K562 (cell line): ENCODE results near the gene RPS19BP1. TPM values are rescaled to one million over a fixed set of nuclear protein-coding genes. Genes with fewer than 3 reads are reported as not detected.

Experiments
- CTBP1 ChIP-seq: fragments of 450-650 bp; IDR thresholded peaks from 2 replicates; pipeline ENCODE4 v1.6.1; 2016; ENCODE audit warnings: borderline replicate concordance
- DNMT1 ChIP-seq: fragments of 450-650 bp; IDR thresholded peaks from 2 replicates; pipeline ENCODE4 v1.6.1; 2016; ENCODE audit warnings: antibody characterized with exemption, mild to moderate bottlenecking
- ELF1 ChIP-seq: fragments of 200-800 bp; sonication (Bioruptor generic); IDR thresholded peaks from 2 replicates; pipeline ENCODE4 v1.6.1; 2016; ENCODE audit warnings: missing genetic modification characterization, missing compliant biosample characterization
- HBP1 ChIP-seq: fragments of 450-650 bp; formaldehyde crosslinking; IDR thresholded peaks from 2 replicates; pipeline ENCODE4 v1.4.0; 2022; ENCODE audit warnings: missing genetic modification characterization
- HNRNPUL1 ChIP-seq: fragments of 200-400 bp; formaldehyde crosslinking; IDR thresholded peaks from 2 replicates; pipeline ENCODE4 v1.6.1; 2017; ENCODE audit warnings: low read length
- ILF3 ChIP-seq: fragments of 450-650 bp; IDR thresholded peaks from 2 replicates; pipeline ENCODE4 v1.6.1; 2018; ENCODE audit warnings: antibody characterized with exemption, mild to moderate bottlenecking, moderate library complexity, borderline replicate concordance
- MBD2 ChIP-seq: sonication (generic); IDR thresholded peaks from 2 replicates; pipeline ENCODE4 v1.6.1; 2016; ENCODE audit warnings: low read depth, borderline replicate concordance
- MCM3 ChIP-seq: fragments of 450-650 bp; IDR thresholded peaks from 2 replicates; pipeline ENCODE4 v1.6.1; 2016
- MYC ChIP-seq, 2 experiments: fragments of 250-450 bp in 1 of 2; sonication (Bioruptor Pico) in 1 of 2; IDR thresholded peaks; 2 replicates each; pipeline versions ENCODE4 v1.5.1 to v1.6.1; 2012 to 2021; ENCODE audit warnings: low read depth in 2 of 2, borderline replicate concordance in 1 of 2, improper control_type of control experiment in 1 of 2, low read length in 1 of 2, mild to moderate bottlenecking in 1 of 2, moderate library complexity in 1 of 2
- NBN ChIP-seq: fragments of 450-650 bp; IDR thresholded peaks from 2 replicates; pipeline ENCODE4 v1.6.1; 2016; ENCODE audit warnings: low read depth, mild to moderate bottlenecking
- NR0B1 ChIP-seq: fragments of 450-650 bp; IDR thresholded peaks from one replicate; pipeline ENCODE4 v1.6.1; 2018; ENCODE audit warnings: mild to moderate bottlenecking, moderate library complexity; ENCODE audit not compliant: partially characterized antibody
- PURB ChIP-seq: sonication (generic); formaldehyde crosslinking; IDR thresholded peaks from 2 replicates; pipeline ENCODE4 v1.9.0; 2021; ENCODE audit warnings: low read depth, mild to moderate bottlenecking, missing genetic modification reagents
- SAFB ChIP-seq: fragments of 200-400 bp; formaldehyde crosslinking; IDR thresholded peaks from 2 replicates; pipeline ENCODE4 v1.6.1; 2017; ENCODE audit warnings: low read depth, low read length, borderline replicate concordance
- SIN3A ChIP-seq, 2 experiments: fragments of 150-350 bp in 1 of 2; IDR thresholded peaks; 2 replicates each; pipeline ENCODE4 v1.6.1; 2011 to 2016; ENCODE audit warnings: borderline replicate concordance in 2 of 2, low read depth in 2 of 2, low read length in 2 of 2, mild to moderate bottlenecking in 2 of 2, moderate library complexity in 2 of 2; ENCODE audit not compliant: control insufficient read depth in 1 of 2
- SP2 ChIP-seq: IDR thresholded peaks from 2 replicates; pipeline ENCODE4 v1.6.1; 2011; ENCODE audit warnings: mild to moderate bottlenecking, low read depth, low read length, moderate library complexity; ENCODE audit not compliant: poor library complexity, severe bottlenecking; ENCODE audit errors: extremely low read depth
- TAL1 ChIP-seq: fragments of 450-650 bp; IDR thresholded peaks from 2 replicates; pipeline ENCODE4 v1.6.1; 2016; ENCODE audit warnings: mild to moderate bottlenecking
- TBL1XR1 ChIP-seq, 2 experiments: IDR thresholded peaks; 2 replicates each; pipeline ENCODE4 v1.6.1; 2012; ENCODE audit warnings: improper control_type of control experiment in 2 of 2, low read length in 2 of 2, mild to moderate bottlenecking in 1 of 2
- ZC3H8 ChIP-seq: fragments of 450-650 bp; IDR thresholded peaks from 2 replicates; pipeline ENCODE4 v1.6.1; 2017
- ZKSCAN8 ChIP-seq: fragments of 200-800 bp; sonication (Bioruptor generic); IDR thresholded peaks from 2 replicates; pipeline ENCODE4 v1.6.1; 2016; ENCODE audit warnings: missing genetic modification characterization, missing compliant biosample characterization
- ZNF143 ChIP-seq: sonication (generic); formaldehyde crosslinking; IDR thresholded peaks from 2 replicates; pipeline ENCODE4 v1.9.0; 2022; ENCODE audit warnings: mild to moderate bottlenecking, missing genetic modification reagents
- ZNF444 ChIP-seq: fragments of 250-450 bp; sonication (Bioruptor Pico); IDR thresholded peaks from 2 replicates; pipeline ENCODE4 v1.4.0; 2020; ENCODE audit warnings: mild to moderate bottlenecking, moderate library complexity
- ZNF584 ChIP-seq: fragments of 200-800 bp; sonication (Bioruptor generic); IDR thresholded peaks from 2 replicates; pipeline ENCODE4 v1.6.1; 2016; ENCODE audit warnings: low read depth, mild to moderate bottlenecking, missing genetic modification characterization, missing compliant biosample characterization
- ZNF589 ChIP-seq: fragments of 200-800 bp; sonication (Bioruptor generic); IDR thresholded peaks from 2 replicates; pipeline ENCODE4 v1.6.1; 2016; ENCODE audit warnings: low read depth, missing genetic modification characterization, missing compliant biosample characterization
- ZNF764 ChIP-seq: fragments of 250-450 bp; sonication (Bioruptor Pico); IDR thresholded peaks from 2 replicates; pipeline ENCODE4 v1.4.0; 2020; ENCODE audit warnings: low read depth, mild to moderate bottlenecking, moderate library complexity
- ZNF766 ChIP-seq: fragments of 200-800 bp; sonication (Bioruptor generic); conservative IDR thresholded peaks from 2 replicates; pipeline ENCODE4 v1.6.1; 2016; ENCODE audit warnings: missing genetic modification characterization, missing compliant biosample characterization
- polyA plus RNA-seq, 8 experiments: library from polyadenylated mRNA; depleted of rRNA in 4 of 8; stranded (reverse) in 5 of 8; unstranded in 3 of 8; fragments of >200 nt; fragmentation: Nextera tagmentation in 2 of 8; fragmentation: Illumina TruSeq in 1 of 8; extraction: Ambion mirVana in 2 of 8; extraction: Trizol in 1 of 8; gene quantifications; 2 replicates each; pipeline versions ENCODE4 v1.2.1 to v1.2.3, GENCODE V29; 2011 to 2014; ENCODE audit warnings: inconsistent platforms in 1 of 8, missing spikeins in 1 of 8
- total RNA-seq, 7 experiments: library from RNA; depleted of rRNA in 6 of 7; stranded (reverse); fragments of >200 nt in 6 of 7; fragmentation: Illumina TruSeq in 2 of 7; extraction: Trizol in 2 of 7; gene quantifications; 2 replicates each; pipeline versions ENCODE4 v1.2.1 to v1.2.3, GENCODE V29; 2011 to 2021; ENCODE audit warnings: low replicate concordance in 1 of 7
- TF ChIP-seq, protein P1 (sequence below): fragments of 450-650 bp; formaldehyde crosslinking; IDR thresholded peaks from 2 replicates; pipeline ENCODE4 v1.4.0; 2020; ENCODE audit warnings: mild to moderate bottlenecking, mixed read lengths

The RPS19BP1 gene
- total and polyA plus RNA-seq, 9 of the 15 experiments (the other 6 are each of a cell fraction or from before 2014, with no cell fraction given): 3.0 to 223 (median 84.3) TPM

DNA sequence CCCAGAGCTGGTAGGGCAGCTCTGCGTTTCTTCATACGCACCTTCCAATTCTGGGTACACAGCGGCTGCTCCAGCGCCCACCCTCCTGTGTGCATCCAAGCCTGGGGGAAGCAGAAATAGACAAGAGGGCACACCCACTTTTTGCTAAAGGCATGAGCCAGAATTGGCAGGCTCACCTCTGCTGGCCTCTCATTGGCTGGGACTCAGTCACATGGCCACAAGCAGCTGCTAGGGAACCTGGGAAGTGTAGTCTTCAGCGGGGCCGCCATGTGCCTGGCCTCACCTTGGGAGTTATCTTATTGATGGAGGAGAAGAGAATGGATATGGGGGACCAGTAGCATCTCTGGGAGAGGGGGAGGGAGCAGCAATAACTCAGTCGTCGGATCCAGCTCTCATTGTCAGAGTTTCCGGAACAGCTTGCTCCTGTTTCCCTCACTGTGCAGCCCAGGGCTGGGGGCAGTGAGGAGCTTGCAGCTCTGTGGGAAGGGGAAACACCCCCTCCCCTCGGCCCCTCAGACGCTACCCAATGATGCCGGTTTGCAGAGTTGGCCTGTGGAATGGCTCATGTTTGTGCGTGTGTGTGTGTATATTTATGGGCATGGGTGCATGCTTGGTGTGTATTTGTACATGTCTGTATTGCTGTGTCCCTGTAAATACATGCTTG is 42.3 kb downstream of the RPS19BP1 start (continued):
- no peak for TF ChIP-seq ZKSCAN8 (CRISPR knock-in tag)
- TF ChIP-seq, protein P1, sequence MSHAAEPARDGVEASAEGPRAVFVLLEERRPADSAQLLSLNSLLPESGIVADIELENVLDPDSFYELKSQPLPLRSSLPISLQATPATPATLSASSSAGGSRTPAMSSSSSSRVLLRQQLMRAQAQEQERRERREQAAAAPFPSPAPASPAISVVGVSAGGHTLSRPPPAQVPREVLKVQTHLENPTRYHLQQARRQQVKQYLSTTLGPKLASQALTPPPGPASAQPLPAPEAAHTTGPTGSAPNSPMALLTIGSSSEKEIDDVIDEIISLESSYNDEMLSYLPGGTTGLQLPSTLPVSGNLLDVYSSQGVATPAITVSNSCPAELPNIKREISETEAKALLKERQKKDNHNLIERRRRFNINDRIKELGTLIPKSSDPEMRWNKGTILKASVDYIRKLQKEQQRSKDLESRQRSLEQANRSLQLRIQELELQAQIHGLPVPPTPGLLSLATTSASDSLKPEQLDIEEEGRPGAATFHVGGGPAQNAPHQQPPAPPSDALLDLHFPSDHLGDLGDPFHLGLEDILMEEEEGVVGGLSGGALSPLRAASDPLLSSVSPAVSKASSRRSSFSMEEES (CRISPR knock-in tag): no peak
- TF ChIP-seq DNMT1: no peak
- TF ChIP-seq ILF3: no peak
- TF ChIP-seq ZNF589 (CRISPR knock-in tag): no peak
- TF ChIP-seq NBN: no peak
- TF ChIP-seq ZNF764 (CRISPR knock-in tag): no peak
- TF ChIP-seq ZNF766 (CRISPR knock-in tag): no peak
- TF ChIP-seq TAL1: no peak
- peak; percentile 64; the same call in 1 of the 2 replicates for TF ChIP-seq CTBP1
- no peak for TF ChIP-seq PURB
- peak; percentile 85 for TF ChIP-seq MYC (IDR thresholded peaks at IDR 0.05; ENCODE audit: low read depth, low read length)
- no peak for TF ChIP-seq MYC (CRISPR knock-in tag; IDR thresholded peaks at IDR 0.05; ENCODE audit: borderline replicate concordance, low read depth)
- peak; percentile 92 for TF ChIP-seq ZNF143 (CRISPR knock-in tag)
- no peak for TF ChIP-seq TBL1XR1 (IDR thresholded peaks at IDR 0.05; ENCODE audit: low read length in 2 of 2)
- no peak for TF ChIP-seq SIN3A (IDR thresholded peaks at IDR 0.05; ENCODE audit: borderline replicate concordance in 2 of 2, control insufficient read depth in 1 of 2, low read depth in 2 of 2, low read length in 2 of 2)
- no peak for TF ChIP-seq ZNF444 (CRISPR knock-in tag)
- no peak for TF ChIP-seq ZNF584 (CRISPR knock-in tag)
- TF ChIP-seq ZC3H8: no peak
- no peak for TF ChIP-seq HNRNPUL1
- no peak for TF ChIP-seq NR0B1
- no peak for TF ChIP-seq HBP1 (CRISPR knock-in tag)
- TF ChIP-seq MCM3: no peak
- TF ChIP-seq MBD2: peak; percentile 74; the same call in 1 of the 2 replicates
- no peak for TF ChIP-seq ELF1
- no peak for TF ChIP-seq SAFB
- no peak for TF ChIP-seq SP2
